Thoracic aorta (tissue), 2 donors: ENCODE results near the gene PTPRN2. TPM values are rescaled to one million over a fixed set of nuclear protein-coding genes. Genes with fewer than 3 reads are reported as not detected.
"Not testable (repeated sequence)": the region's sequence is repeated elsewhere in the genome, so short reads cannot be mapped to it uniquely, and the experiment has no call there.

Experiments
- ATAC-seq: fragments of 150-250 bp; one replicate; pipeline ENCODE4 v1.8.0; 2017; ENCODE audit warnings: low read depth; ENCODE audit not compliant: insufficient number of reproducible peaks, low FRiP score
- DNase-seq: peaks from one replicate; pipeline ENCODE4 v3.0.0-alpha.2; 2020; ENCODE audit warnings: low spot score
- H3K27ac ChIP-seq, 2 donors: fragments of 200-600 bp; sonication (generic); 1 replicate in 1 of 2; 2 replicates in 1 of 2; pipeline ENCODE4 v1.5.1; 2016; ENCODE audit warnings: mild to moderate bottlenecking in 2 of 2, moderate library complexity in 2 of 2
- H3K27me3 ChIP-seq: fragments of 200-600 bp; sonication (generic); replicated peaks from 2 replicates; pipeline ENCODE4 v1.6.0; 2016; ENCODE audit warnings: mild to moderate bottlenecking; ENCODE audit not compliant: insufficient read depth
- H3K36me3 ChIP-seq: fragments of 200-600 bp; sonication (generic); one replicate; pipeline ENCODE4 v1.5.1; 2016
- H3K4me1 ChIP-seq, 2 donors: fragments of 200-600 bp; sonication (generic); 1 replicate in 1 of 2; 2 replicates in 1 of 2; pipeline versions ENCODE4 v1.5.1 to v1.6.0; 2016; ENCODE audit warnings: low read depth in 2 of 2, mild to moderate bottlenecking in 1 of 2; ENCODE audit not compliant: control insufficient read depth in 1 of 2
- H3K4me3 ChIP-seq: fragments of 200-600 bp; sonication (generic); 2 replicates; pipeline ENCODE4 v1.5.1; 2016; ENCODE audit warnings: mild to moderate bottlenecking
- H3K9me3 ChIP-seq: fragments of 200-600 bp; sonication (generic); 2 replicates; pipeline ENCODE4 v1.5.1; 2016
- CTCF ChIP-seq: fragments of 200-600 bp; sonication (generic); IDR thresholded peaks from one replicate; pipeline ENCODE4 v1.5.1; 2019; ENCODE audit warnings: antibody characterized with exemption
- total RNA-seq, 2 donors: library from RNA; depleted of rRNA; stranded (reverse); fragments of >200 nt; gene quantifications; one replicate each; pipeline versions ENCODE4 v1.1.0 to v1.2.3, GENCODE V29; 2016

The PTPRN2 gene
- total RNA-seq, 2 donors from 2014 or later: 2.2 to 3.1 TPM

GRCh38 chr7:158406801-158407200 is 180.8 kb downstream of the PTPRN2 start:
- Histone ChIP-seq H3K27ac (no peak overlapping the region), H3K36me3 (no peaks in the 10 kb centered on the region), H3K4me3 (no peak overlapping the region), H3K4me1 (no peaks in the 10 kb centered on the region), H3K9me3 (no peaks in the 10 kb centered on the region), H3K27me3 (no peaks in the 10 kb centered on the region)
- no peak for TF ChIP-seq CTCF
- ATAC-seq (no peak), DNase-seq (no peak)

- no peak for ATAC-seq
- Histone ChIP-seq H3K9me3 (no peaks in the 10 kb centered on the region), H3K36me3 (no peaks in the 10 kb centered on the region), H3K4me1 (no peaks in the 10 kb centered on the region), H3K4me3 (no peak overlapping the region), H3K27me3 (no peaks in the 10 kb centered on the region), H3K27ac (no peak overlapping the region)
- no peak for TF ChIP-seq CTCF
- no peak for DNase-seq
These were observed 181.3 kb downstream of the PTPRN2 start for GRCh38 chr7:158406364-158406763.

- not testable (repeated sequence) for H3K27me3 ChIP-seq, H3K9me3 ChIP-seq, H3K4me1 ChIP-seq, H3K27ac ChIP-seq, ATAC-seq, H3K36me3 ChIP-seq, DNase-seq, H3K4me3 ChIP-seq
These were observed 181.9 kb downstream of the PTPRN2 start for GRCh38 chr7:158405771-158406170.

GRCh38 chr7:158405324-158405723 is 182.3 kb downstream of the PTPRN2 start:
- no peaks in the 10 kb centered on the region for H3K27me3 ChIP-seq
- H3K4me3 ChIP-seq: no peak overlapping the region
- H3K36me3 ChIP-seq: no peaks in the 10 kb centered on the region
- no peak for DNase-seq
- no peak for ATAC-seq
- H3K4me1 ChIP-seq: no peaks in the 10 kb centered on the region
- H3K27ac ChIP-seq: no peak overlapping the region
- no peaks in the 10 kb centered on the region for H3K9me3 ChIP-seq
- no peak for TF ChIP-seq CTCF

- H3K27me3 ChIP-seq: no peaks in the 10 kb centered on the region
- ATAC-seq: no peak
- H3K9me3 ChIP-seq: no peaks in the 10 kb centered on the region
- no peak overlapping the region for H3K4me3 ChIP-seq
- no peak for DNase-seq
- TF ChIP-seq CTCF: no peak
- H3K27ac ChIP-seq: no peak overlapping the region
- no peaks in the 10 kb centered on the region for H3K4me1 ChIP-seq
- no peaks in the 10 kb centered on the region for H3K36me3 ChIP-seq
These were observed 183.4 kb downstream of the PTPRN2 start for GRCh38 chr7:158404031-158404761.
